Neural crest cell (in vitro differentiated cells): Measurements from ENCODE around the gene TMEM181. TPM values are rescaled to one million over a fixed set of nuclear protein-coding genes. Genes with fewer than 3 reads are reported as not detected.

ENCODE experiments used
- DNase-seq: peaks from one replicate; pipeline ENCODE4 v3.0.0; 2021; ENCODE audit warnings: low read depth, mixed read lengths, low spot score
- H3K27ac Mint-ChIP-seq: one replicate; pipeline ENCODE4 v1.8.0; 2021; ENCODE audit warnings: mild to moderate bottlenecking, mixed read lengths; ENCODE audit not compliant: unreplicated experiment
- H3K27me3 Mint-ChIP-seq: 2 replicates; pipeline ENCODE4 v1.8.0; 2021; ENCODE audit warnings: low read depth, mild to moderate bottlenecking, mixed read lengths
- H3K36me3 Mint-ChIP-seq: 2 replicates; pipeline ENCODE4 v1.8.0; 2021; ENCODE audit warnings: low read depth, mild to moderate bottlenecking, mixed read lengths
- H3K4me1 Mint-ChIP-seq: 2 replicates; pipeline ENCODE4 v1.8.0; 2021; ENCODE audit warnings: mixed read lengths
- H3K4me3 Mint-ChIP-seq: one replicate; pipeline ENCODE4 v1.8.0; 2021; ENCODE audit warnings: mild to moderate bottlenecking, mixed read lengths
- H3K9me3 Mint-ChIP-seq: 2 replicates; pipeline ENCODE4 v1.8.0; 2021; ENCODE audit warnings: mixed read lengths
- CTCF ChIP-seq: fragments of 200-600 bp; sonication (generic); conservative IDR thresholded peaks from 2 replicates; pipeline ENCODE4 v1.5.0; 2021; ENCODE audit warnings: antibody characterized with exemption, mild to moderate bottlenecking
- total RNA-seq: library from RNA; stranded (reverse); gene quantifications from 2 replicates; pipeline ENCODE4 v1.2.1, GENCODE V29; 2021

TMEM181 gene
- total RNA-seq, 1 donor from 2014 or later = 23.9 TPM

DNA sequence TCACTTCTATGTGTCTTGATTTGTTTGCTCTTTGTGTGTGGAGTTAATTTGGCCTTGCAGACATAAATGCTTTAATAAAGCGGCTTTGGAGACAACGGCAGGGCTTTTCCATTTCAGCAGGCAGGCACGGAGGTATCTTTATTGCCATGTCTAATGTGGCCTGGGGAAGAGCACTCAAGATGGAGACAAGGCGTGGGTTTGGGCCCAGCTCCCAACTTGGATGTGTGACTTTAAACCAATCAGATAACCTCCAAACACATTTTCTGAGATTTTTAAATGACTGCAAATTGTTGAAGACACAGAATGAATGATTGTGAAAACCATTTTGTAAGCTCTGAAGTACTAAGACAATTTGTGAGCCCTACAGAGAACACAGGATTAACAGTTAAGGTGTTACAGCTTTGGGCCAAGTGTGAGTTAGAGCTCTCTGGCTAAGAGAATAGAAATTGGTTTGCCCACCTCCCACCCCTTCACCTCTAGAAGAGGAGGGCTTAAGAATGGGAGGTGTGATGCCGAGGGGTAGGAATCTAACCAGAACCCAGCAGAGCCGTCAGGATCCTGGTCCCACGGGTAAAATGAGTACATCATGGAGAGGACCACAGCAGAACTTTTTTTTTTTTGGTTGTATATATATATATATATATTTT, 75.7 kb downstream of the TMEM181 start:
- DNase-seq = no peak
- H3K36me3 Mint-ChIP-seq = peaks cover 25% of the 10 kb centered on the region
- no peak overlapping the region for H3K27ac Mint-ChIP-seq
- no peaks in the 10 kb centered on the region for H3K27me3 Mint-ChIP-seq
- no peak for TF ChIP-seq CTCF
- no peak overlapping the region for H3K4me3 Mint-ChIP-seq
- H3K4me1 Mint-ChIP-seq = peaks cover 17% of the 10 kb centered on the region
- no peaks in the 10 kb centered on the region for H3K9me3 Mint-ChIP-seq

- H3K27me3 Mint-ChIP-seq = no peaks in the 10 kb centered on the region
- peaks cover 22% of the 10 kb centered on the region for H3K4me1 Mint-ChIP-seq
- TF ChIP-seq CTCF = no peak
- no peaks in the 10 kb centered on the region for H3K9me3 Mint-ChIP-seq
- peak overlapping the region; percentile 21 for H3K27ac Mint-ChIP-seq
- peaks cover 19% of the 10 kb centered on the region for H3K36me3 Mint-ChIP-seq
- no peak for DNase-seq
- H3K4me3 Mint-ChIP-seq = no peak overlapping the region
These were observed 76.9 kb downstream of the TMEM181 start for GRCh38 chr6:158636778-158637177.

DNA sequence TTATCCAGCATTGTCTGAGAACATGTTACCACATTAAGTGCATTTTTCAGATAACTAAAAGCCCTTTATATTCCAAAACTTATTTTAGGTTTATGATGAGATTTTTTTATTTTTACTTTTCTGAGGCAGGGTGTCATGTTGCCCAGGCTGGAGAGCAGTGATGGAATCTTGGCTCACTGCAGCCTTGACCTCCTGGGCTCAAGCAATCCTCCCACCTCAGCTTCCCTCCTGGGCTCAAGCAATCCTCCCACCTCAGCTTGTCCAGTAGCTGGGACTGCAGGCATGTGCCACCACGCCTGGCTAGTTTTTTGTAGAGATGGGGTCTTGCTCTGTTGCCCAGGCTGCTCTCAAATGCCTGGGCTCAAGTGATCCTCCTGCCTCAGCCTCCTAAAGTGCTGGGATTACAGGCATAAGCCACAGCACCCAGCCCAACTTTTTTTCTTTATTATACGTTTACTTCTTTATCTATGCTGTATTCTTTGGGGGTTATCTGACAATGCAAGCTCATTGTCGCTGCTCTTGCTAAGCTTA, 78.5 kb downstream of the TMEM181 start:
- H3K27ac Mint-ChIP-seq = no peak overlapping the region
- H3K36me3 Mint-ChIP-seq = peaks cover 12% of the 10 kb centered on the region
- TF ChIP-seq CTCF = no peak
- H3K4me1 Mint-ChIP-seq = peaks cover 36% of the 10 kb centered on the region
- no peaks in the 10 kb centered on the region for H3K9me3 Mint-ChIP-seq
- no peaks in the 10 kb centered on the region for H3K27me3 Mint-ChIP-seq
- no peak overlapping the region for H3K4me3 Mint-ChIP-seq
- no peak for DNase-seq

- Mint-ChIP-seq H3K27ac (no peak overlapping the region), H3K4me3 (peak overlapping the region; percentile 33), H3K36me3 (peaks cover 12% of the 10 kb centered on the region), H3K9me3 (no peaks in the 10 kb centered on the region), H3K27me3 (no peaks in the 10 kb centered on the region), H3K4me1 (peaks cover 40% of the 10 kb centered on the region)
- no peak for DNase-seq
- TF ChIP-seq CTCF = no peak
These were observed 79.2 kb downstream of the TMEM181 start for GRCh38 chr6:158639056-158639455.

- peaks cover 49% of the 10 kb centered on the region for H3K4me1 Mint-ChIP-seq
- no peaks in the 10 kb centered on the region for H3K9me3 Mint-ChIP-seq
- peaks cover 5% of the 10 kb centered on the region for H3K27me3 Mint-ChIP-seq
- no peak for DNase-seq
- peaks cover 12% of the 10 kb centered on the region for H3K36me3 Mint-ChIP-seq
- no peak for TF ChIP-seq CTCF
- H3K27ac Mint-ChIP-seq = no peak overlapping the region
- H3K4me3 Mint-ChIP-seq = no peak overlapping the region
These were observed 80.6 kb downstream of the TMEM181 start for GRCh38 chr6:158640519-158640918.
